ENCODE data around the gene PIM3.
A peak's percentile ranks its signal among the peaks of the same experiment; 100 is the strongest.

Gene PIM3

GRCh38 chr22:49960159-49961004 is at the start of gene PIM3:
TSS of gene PIM3 (plus strand) at chr22:49960772. CDS start at chr22:49960948, 176 bp downstream.
- DNase-seq (ENCODE audit: low spot score), result peak; percentile 98

GRCh38 chr22:49911881-49912625 is 48.5 kb upstream of the PIM3 start:
- no peak for DNase-seq (ENCODE audit: low spot score)

GRCh38 chr22:49913026-49913425 is 47.5 kb upstream of the PIM3 start:
- DNase-seq (ENCODE audit: low spot score), result no peak

GRCh38 chr22:49913446-49913845 is 47.1 kb upstream of the PIM3 start:
- no peak for DNase-seq (ENCODE audit: low spot score)

- no peak for DNase-seq (ENCODE audit: low spot score)
Measured at GRCh38 chr22:49914256-49914655, 46.3 kb upstream of the PIM3 start.

DNA sequence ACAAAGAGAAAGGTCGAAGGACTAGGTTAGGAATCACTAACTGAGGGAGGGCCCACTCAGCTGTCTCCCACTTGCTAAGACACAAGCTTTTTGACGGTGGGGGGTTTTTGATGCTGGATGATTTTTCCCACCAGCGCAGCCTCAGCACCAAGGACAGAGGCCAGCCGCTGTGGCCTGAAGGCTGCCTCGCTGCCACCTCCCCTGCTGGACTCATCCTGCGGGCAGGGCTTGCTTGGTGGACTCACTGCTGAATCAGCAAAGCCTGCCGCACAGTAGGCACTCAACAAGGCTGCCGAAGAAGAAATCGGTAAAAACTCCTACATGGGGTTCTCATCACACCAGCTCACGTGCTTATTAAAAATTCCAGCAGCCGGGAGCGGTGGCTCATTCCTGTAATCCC is 45.0 kb upstream of the PIM3 start:
- no peak for DNase-seq (ENCODE audit: low spot score)

GRCh38 chr22:49916831-49917230 is 43.7 kb upstream of the PIM3 start:
- no peak for DNase-seq (ENCODE audit: low spot score)

- peak; percentile 96 for DNase-seq (ENCODE audit: low spot score)
Measured at GRCh38 chr22:49917974-49918910, 42.3 kb upstream of the PIM3 start, which contains the start of the genes ALG12 and CRELD2. TSS of gene ALG12 (minus strand) at chr22:49918438. CDS start at chr22:49913765, 4,673 bp downstream. TSS of gene CRELD2 (plus strand) at chr22:49918634. CDS start at chr22:49918770, 136 bp downstream.

GRCh38 chr22:49918911-49919881 is 41.4 kb upstream of the PIM3 start:
- DNase-seq (ENCODE audit: low spot score), result no peak

GRCh38 chr22:49920859-49921258 is 39.7 kb upstream of the PIM3 start:
- no peak for DNase-seq (ENCODE audit: low spot score)

GRCh38 chr22:49921508-49922278 is 38.9 kb upstream of the PIM3 start:
- no peak for DNase-seq (ENCODE audit: low spot score)

- DNase-seq (ENCODE audit: low spot score), result no peak
Measured at GRCh38 chr22:49922484-49922883, 38.1 kb upstream of the PIM3 start.

DNA sequence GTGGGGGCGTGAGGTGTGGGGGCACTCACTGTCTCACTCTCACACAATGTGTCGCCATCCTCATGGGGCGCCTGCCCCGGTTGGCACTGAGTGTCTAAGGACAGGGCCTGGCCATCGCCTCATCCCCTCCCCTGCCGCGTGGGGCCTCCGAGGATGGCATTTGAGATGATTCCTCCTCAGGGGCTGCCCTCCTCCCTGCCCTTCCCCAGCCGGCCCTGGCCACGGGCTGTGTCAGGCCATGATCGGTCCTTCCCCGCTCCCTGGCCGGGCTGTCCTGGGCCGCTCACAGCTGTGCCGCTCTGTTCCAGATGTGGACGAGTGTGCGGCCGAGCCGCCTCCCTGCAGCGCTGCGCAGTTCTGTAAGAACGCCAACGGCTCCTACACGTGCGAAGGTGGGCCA is 37.6 kb upstream of the PIM3 start:
- no peak for DNase-seq (ENCODE audit: low spot score)

GRCh38 chr22:49923445-49923844 is 37.1 kb upstream of the PIM3 start:
- DNase-seq (ENCODE audit: low spot score), result no peak

- DNase-seq (ENCODE audit: low spot score), result no peak
Measured at GRCh38 chr22:49924113-49924833, 36.3 kb upstream of the PIM3 start.

DNA sequence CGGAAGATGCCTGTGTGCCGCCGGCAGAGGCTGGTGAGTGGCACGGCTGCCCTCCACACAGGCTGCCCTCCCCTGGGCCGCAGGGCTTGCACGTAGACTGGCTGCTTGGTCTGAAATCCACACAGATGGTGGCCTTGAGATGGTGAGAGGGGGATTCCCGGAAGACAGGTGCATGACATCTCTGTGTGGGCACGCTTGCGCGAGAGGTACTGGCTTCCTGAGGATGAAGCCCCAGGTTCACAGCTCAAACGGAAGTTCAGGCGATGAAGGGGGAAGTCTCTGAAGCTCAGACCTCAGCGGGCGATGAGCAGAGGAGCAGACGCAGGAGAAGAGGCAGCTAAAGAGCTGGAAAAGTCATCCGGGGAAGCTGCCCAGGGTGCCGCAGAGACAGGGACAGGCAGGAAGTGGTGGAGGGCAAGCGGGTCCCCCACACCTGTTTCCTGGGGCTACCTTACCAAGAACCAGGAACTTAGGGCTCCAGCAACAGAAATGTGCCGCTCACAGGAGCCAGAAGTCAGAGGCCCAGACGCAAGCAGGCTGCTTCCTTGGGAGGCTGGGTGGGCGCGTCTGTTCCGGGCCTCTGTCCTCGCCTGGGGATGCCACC is 34.9 kb upstream of the PIM3 start:
- no peak for DNase-seq (ENCODE audit: low spot score)

DNA sequence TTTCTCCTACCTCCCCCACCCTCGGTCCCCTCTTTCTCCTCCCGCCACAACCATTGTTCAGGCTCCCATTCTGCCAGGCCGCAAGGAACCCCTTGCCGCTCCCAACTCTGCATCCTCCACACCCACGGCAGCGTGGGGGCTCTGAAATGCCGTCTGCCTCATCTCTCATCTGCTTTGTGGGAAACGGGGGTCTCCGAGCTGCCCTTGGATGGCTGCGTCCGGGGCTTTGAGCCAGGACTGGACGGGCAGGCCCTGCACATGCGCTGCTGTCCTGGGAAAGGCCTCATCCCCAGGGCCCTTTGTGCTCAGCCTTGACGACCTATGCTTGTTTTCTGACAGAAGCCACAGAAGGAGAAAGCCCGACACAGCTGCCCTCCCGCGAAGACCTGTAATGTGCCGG is 33.7 kb upstream of the PIM3 start:
- no peak for DNase-seq (ENCODE audit: low spot score)

GRCh38 chr22:49927483-49928184 is 32.9 kb upstream of the PIM3 start:
- DNase-seq (ENCODE audit: low spot score), result no peak

All from kidney capillary endothelial cell (primary cell).